Measurements from ENCODE around the gene UNC80.

GRCh38 chr2:209937893-209938292 lies 166.3 kb downstream of the UNC80 start:
- TF ChIP-seq CTCF (IDR thresholded peaks at IDR 0.05) = no peak
- no peak for TF ChIP-seq POLR2A (IDR thresholded peaks at IDR 0.05)
